Neural progenitor cell (in vitro differentiated cells): Measurements from ENCODE around the gene CIRBP. TPM values are rescaled to one million over a fixed set of nuclear protein-coding genes. Genes with fewer than 3 reads are reported as not detected.

Experiments
- DNase-seq: peaks from one replicate; pipeline ENCODE4 v3.0.0-alpha.2; 2016; ENCODE audit warnings: low spot score
- H2AFZ ChIP-seq: fragments of 200-600 bp; sonication (generic); replicated peaks from 2 replicates; pipeline ENCODE4 v1.6.1; 2016; ENCODE audit warnings: antibody characterized with exemption
- H3F3A ChIP-seq: fragments of 200-600 bp; sonication (generic); 2 replicates; pipeline ENCODE4 v1.6.1; 2016; ENCODE audit warnings: antibody characterized with exemption, low read depth
- H3K27ac ChIP-seq: fragments of 200-600 bp; sonication (generic); 2 replicates; pipeline ENCODE4 v1.5.1; 2016; ENCODE audit warnings: mild to moderate bottlenecking
- H3K27me3 ChIP-seq: fragments of 200-600 bp; sonication (generic); 2 replicates; pipeline ENCODE4 v1.6.1; 2016; ENCODE audit warnings: mild to moderate bottlenecking, moderate library complexity
- H3K36me3 ChIP-seq: fragments of 200-600 bp; sonication (generic); 2 replicates; pipeline ENCODE4 v1.5.1; 2016
- H3K4me1 ChIP-seq: fragments of 200-600 bp; sonication (generic); 2 replicates; pipeline ENCODE4 v1.6.1; 2016; ENCODE audit warnings: mixed run types
- H3K4me2 ChIP-seq: fragments of 200-600 bp; sonication (generic); 2 replicates; pipeline ENCODE4 v1.6.1; 2016
- H3K4me3 ChIP-seq: fragments of 200-600 bp; sonication (generic); 2 replicates; pipeline ENCODE4 v1.5.1; 2016
- H3K79me2 ChIP-seq: fragments of 200-600 bp; sonication (generic); 2 replicates; pipeline ENCODE4 v1.6.1; 2016; ENCODE audit warnings: low read depth
- H3K9ac ChIP-seq: fragments of 200-600 bp; sonication (generic); 2 replicates; pipeline ENCODE4 v1.6.1; 2016
- H3K9me3 ChIP-seq: fragments of 200-600 bp; sonication (generic); 2 replicates; pipeline ENCODE4 v1.5.1; 2016; ENCODE audit warnings: low read depth
- H4K20me1 ChIP-seq: fragments of 200-600 bp; sonication (generic); 2 replicates; pipeline ENCODE4 v1.6.1; 2016; ENCODE audit warnings: low read depth
- H3K27ac Mint-ChIP-seq: 3 replicates; pipeline ENCODE4 v1.8.0; 2021; ENCODE audit warnings: mixed read lengths
- H3K27me3 Mint-ChIP-seq: 2 replicates; pipeline ENCODE4 v1.8.0; 2022; ENCODE audit warnings: low read depth, mild to moderate bottlenecking, inconsistent platforms, moderate library complexity, mixed read lengths; ENCODE audit not compliant: insufficient read depth
- H3K36me3 Mint-ChIP-seq: 3 replicates; pipeline ENCODE4 v1.8.0; 2021; ENCODE audit warnings: mixed read lengths
- H3K4me1 Mint-ChIP-seq: 3 replicates; pipeline ENCODE4 v1.8.0; 2021; ENCODE audit warnings: mixed read lengths
- H3K4me3 Mint-ChIP-seq: 3 replicates; pipeline ENCODE4 v1.8.0; 2021; ENCODE audit warnings: mild to moderate bottlenecking, moderate library complexity, mixed read lengths
- H3K9me3 Mint-ChIP-seq: 3 replicates; pipeline ENCODE4 v1.8.0; 2020; ENCODE audit warnings: mixed read lengths
- CTCF ChIP-seq: fragments of 200-600 bp; sonication (generic); IDR thresholded peaks from 2 replicates; pipeline ENCODE4 v1.5.1; 2017; ENCODE audit warnings: antibody characterized with exemption, mild to moderate bottlenecking
- EZH2 ChIP-seq: fragments of 200-600 bp; sonication (generic); IDR thresholded peaks from 2 replicates; pipeline ENCODE4 v1.6.1; 2017; ENCODE audit warnings: antibody characterized with exemption, mild to moderate bottlenecking, moderate library complexity
- EZH2phosphoT487 ChIP-seq: fragments of 200-600 bp; sonication (generic); IDR thresholded peaks from 2 replicates; pipeline ENCODE4 v1.6.1; 2017; ENCODE audit warnings: antibody characterized with exemption
- total RNA-seq: library from RNA; depleted of rRNA; stranded (reverse); fragments of >200 nt; gene quantifications from 2 replicates; pipeline ENCODE4 v1.2.3, GENCODE V29; 2015; ENCODE audit warnings: low replicate concordance

The CIRBP gene
- total RNA-seq, 1 donor from 2014 or later = 395 TPM

GRCh38 chr19:1266916-1267476, 2.1 kb upstream of the CIRBP start:
- peaks cover 68% of the 10 kb centered on the region for H3F3A ChIP-seq
- Mint-ChIP-seq H3K27me3 (peaks cover 23% of the 10 kb centered on the region), H3K9me3 (no peaks in the 10 kb centered on the region), H3K27ac (no peak overlapping the region), H3K36me3 (peaks cover 12% of the 10 kb centered on the region), H3K4me3 (peak overlapping the region; percentile 85), H3K4me1 (peaks cover 73% of the 10 kb centered on the region)
- H3K27me3 ChIP-seq = peaks cover 14% of the 10 kb centered on the region
- H4K20me1 ChIP-seq = peaks cover 30% of the 10 kb centered on the region
- H3K9me3 ChIP-seq = no peaks in the 10 kb centered on the region
- H3K4me3 ChIP-seq = peak overlapping the region; percentile 62
- H3K4me1 ChIP-seq = peaks cover 60% of the 10 kb centered on the region
- H2AFZ ChIP-seq = peak overlapping the region; percentile 23
- H3K79me2 ChIP-seq = peaks cover 31% of the 10 kb centered on the region
- peaks cover 2% of the 10 kb centered on the region for H3K36me3 ChIP-seq
- no peak overlapping the region for H3K27ac ChIP-seq
- DNase-seq = peak; percentile 79
- no peak overlapping the region for H3K9ac ChIP-seq
- no peak for TF ChIP-seq EZH2
- peak; percentile 96 for TF ChIP-seq CTCF
- peak overlapping the region; percentile 78 for H3K4me2 ChIP-seq

GRCh38 chr19:1267477-1268225, 1.5 kb upstream of the CIRBP start:
- H3F3A ChIP-seq = peaks cover 72% of the 10 kb centered on the region
- H3K9me3 ChIP-seq = no peaks in the 10 kb centered on the region
- H3K4me1 ChIP-seq = peaks cover 56% of the 10 kb centered on the region
- no peak overlapping the region for H3K27ac Mint-ChIP-seq
- DNase-seq = peak; percentile 53
- H3K4me3 ChIP-seq = peak overlapping the region; percentile 62
- peaks cover 74% of the 10 kb centered on the region for H3K4me1 Mint-ChIP-seq
- H3K79me2 ChIP-seq = peaks cover 33% of the 10 kb centered on the region
- H4K20me1 ChIP-seq = peaks cover 36% of the 10 kb centered on the region
- TF ChIP-seq EZH2 (no peak), CTCF (no peak), EZH2phosphoT487 (no peak)
- H3K27ac ChIP-seq = no peak overlapping the region
- peaks cover 14% of the 10 kb centered on the region for H3K27me3 ChIP-seq
- H3K27me3 Mint-ChIP-seq = peaks cover 28% of the 10 kb centered on the region
- peak overlapping the region; percentile 78 for H3K4me2 ChIP-seq
- H3K4me3 Mint-ChIP-seq = peak overlapping the region; percentile 85
- H2AFZ ChIP-seq = no peak overlapping the region
- H3K9ac ChIP-seq = no peak overlapping the region
- no peaks in the 10 kb centered on the region for H3K9me3 Mint-ChIP-seq
- H3K36me3 Mint-ChIP-seq = peaks cover 17% of the 10 kb centered on the region
- H3K36me3 ChIP-seq = peaks cover 5% of the 10 kb centered on the region

- Histone ChIP-seq H3K4me3 (peak overlapping the region; percentile 74), H2AFZ (no peak overlapping the region), H3F3A (peaks cover 80% of the 10 kb centered on the region), H3K9ac (no peak overlapping the region), H3K9me3 (no peaks in the 10 kb centered on the region), H4K20me1 (peaks cover 44% of the 10 kb centered on the region), H3K79me2 (peaks cover 41% of the 10 kb centered on the region), H3K4me2 (peak overlapping the region; percentile 78), H3K27ac (no peak overlapping the region), H3K27me3 (peaks cover 14% of the 10 kb centered on the region), H3K36me3 (peaks cover 5% of the 10 kb centered on the region), H3K4me1 (peaks cover 58% of the 10 kb centered on the region)
- Mint-ChIP-seq H3K4me3 (peak overlapping the region; percentile 85), H3K36me3 (peaks cover 22% of the 10 kb centered on the region), H3K27ac (peak overlapping the region; percentile 70), H3K9me3 (no peaks in the 10 kb centered on the region), H3K27me3 (peaks cover 28% of the 10 kb centered on the region), H3K4me1 (peaks cover 71% of the 10 kb centered on the region)
- DNase-seq = peak; percentile 58
- TF ChIP-seq EZH2phosphoT487 (no peak), EZH2 (no peak), CTCF (no peak)
These were observed 687 bp upstream of the CIRBP start for GRCh38 chr19:1268226-1269064.
